A549 (cell line): ENCODE results near the gene CENPX. TPM values are rescaled to one million over a fixed set of nuclear protein-coding genes. Genes with fewer than 3 reads are reported as not detected.

ENCODE experiments used
- ATAC-seq, 2 experiments: fragments of 200-7000 bp in 1 of 2; fragments of >200 bp in 1 of 2; cut with Nextera tagmentation in 1 of 2; cut with Tn5 transposase in 1 of 2; 3 replicates each; pipeline versions ENCODE4 v1.8.0 to v1.9.1; 2018 to 2020; ENCODE audit warnings: mild to moderate bottlenecking in 1 of 2, moderate library complexity in 1 of 2
- CTCF ChIA-PET: fragments of 300-600 bp; sonication (Branson Sonifier 250); formaldehyde crosslinking; extraction: SDS; loops from one replicate; lab custom pipeline; 2021; ENCODE audit warnings: antibody characterized with exemption, inconsistent platforms; lab: Yijun Ruan, JAX
- POLR2A ChIA-PET: fragments of 350-600 bp; formaldehyde crosslinking; extraction: SDS; loops from one replicate; lab custom pipeline; 2021; ENCODE audit warnings: antibody characterized with exemption, inconsistent platforms; lab: Yijun Ruan, JAX
- DNase-seq, 2 experiments: peaks; one replicate each; pipeline versions ENCODE4 v3.0.0 to v3.0.0-alpha.2; 2011 to 2016; ENCODE audit warnings: low read depth in 1 of 2, low spot score in 1 of 2
- FAIRE-seq: peaks from 2 replicates; lab custom pipeline; 2011; peaks lifted over from hg19 to GRCh38; lab: Jason Lieb, UNC
- H3K27ac ChIP-seq, 2 experiments: fragments of >200 bp; sonication (Bioruptor Twin); formaldehyde crosslinking; 3 replicates each; pipeline ENCODE4 v1.5.1; 2016 to 2017
- H3K4me1 ChIP-seq: fragments of >200 bp; sonication (Bioruptor Twin); formaldehyde crosslinking; 3 replicates; pipeline ENCODE4 v1.6.1; 2016
- H3K4me2 ChIP-seq: fragments of >200 bp; sonication (Bioruptor Twin); formaldehyde crosslinking; 3 replicates; pipeline ENCODE4 v1.6.1; 2016
- H3K4me3 ChIP-seq: fragments of >200 bp; sonication (Bioruptor Twin); formaldehyde crosslinking; 3 replicates; pipeline ENCODE4 v1.5.1; 2016
- H3K9me3 ChIP-seq: fragments of >200 bp; sonication (Bioruptor Twin); formaldehyde crosslinking; 3 replicates; pipeline ENCODE4 v1.6.1; 2016
- BHLHE40 ChIP-seq: IDR thresholded peaks from 2 replicates; pipeline ENCODE4 v1.6.1; 2012; ENCODE audit warnings: low read depth, low read length, inconsistent platforms
- CBX2 ChIP-seq: fragments of 200-600 bp; sonication (generic); IDR thresholded peaks from 2 replicates; pipeline ENCODE4 v1.6.1; 2016; ENCODE audit warnings: low read depth, mild to moderate bottlenecking, borderline replicate concordance
- EHMT2 ChIP-seq: fragments of 200-600 bp; sonication (generic); IDR thresholded peaks from 2 replicates; pipeline ENCODE4 v1.6.1; 2016; ENCODE audit warnings: antibody characterized with exemption, low read depth, mild to moderate bottlenecking, moderate library complexity
- KDM1A ChIP-seq: fragments of 200-600 bp; sonication (generic); IDR thresholded peaks from 2 replicates; pipeline ENCODE4 v1.6.1; 2016; ENCODE audit warnings: low read depth, mild to moderate bottlenecking
- KDM5A ChIP-seq: fragments of 200-600 bp; sonication (generic); IDR thresholded peaks from 2 replicates; pipeline ENCODE4 v1.6.1; 2016; ENCODE audit warnings: antibody characterized with exemption, mild to moderate bottlenecking
- MAZ ChIP-seq: fragments of 150-350 bp; IDR thresholded peaks from 2 replicates; pipeline ENCODE4 v1.6.1; 2014; ENCODE audit warnings: antibody characterized with exemption, low read depth, low read length, borderline replicate concordance
- RNF2 ChIP-seq: fragments of 200-600 bp; sonication (generic); IDR thresholded peaks from 2 replicates; pipeline ENCODE4 v1.6.1; 2016; ENCODE audit warnings: low read depth, mild to moderate bottlenecking, antibody characterized with exemption, moderate library complexity, borderline replicate concordance
- SREBF2 ChIP-seq: fragments of 450-650 bp; IDR thresholded peaks from 2 replicates; pipeline ENCODE4 v1.6.1; 2014; ENCODE audit warnings: mild to moderate bottlenecking, moderate library complexity
- TP53 ChIP-seq: fragments of 250-450 bp; sonication (Bioruptor Pico); IDR thresholded peaks from 2 replicates; pipeline ENCODE4 v1.5.0; 2021; ENCODE audit warnings: mild to moderate bottlenecking, moderate library complexity
- ZFP36 ChIP-seq: fragments of 450-650 bp; IDR thresholded peaks from 2 replicates; pipeline ENCODE4 v1.6.1; 2014; ENCODE audit warnings: borderline replicate concordance; ENCODE audit not compliant: partially characterized antibody
- ZNF302 ChIP-seq: fragments of 250-450 bp; sonication (Bioruptor Pico); IDR thresholded peaks from 2 replicates; pipeline ENCODE4 v1.9.0; 2021; ENCODE audit warnings: inconsistent platforms, mild to moderate bottlenecking, moderate library complexity
- WGBS: methylation state at CpG from one replicate; pipeline ENCODE4 v1.1.6; 2017; ENCODE audit errors: missing lambda C conversion rate; 5-methylcytosine and 5-hydroxymethylcytosine counted together
- polyA plus RNA-seq, 4 experiments: library from polyadenylated mRNA; depleted of rRNA in 3 of 4; stranded (reverse); fragments of >200 nt; fragmentation: RNase III in 1 of 4; extraction: RNeasy Plus Mini Kit Qiagen cat#74134 plus additional on column Dnase treatment in 1 of 4; gene quantifications; 2 replicates in 3 of 4; 3 replicates in 1 of 4; pipeline ENCODE4 v1.2.3, GENCODE V29; 2011 to 2017
- TF ChIP-seq, protein P1 (sequence below): fragments of 250-450 bp; sonication (Bioruptor Pico); IDR thresholded peaks from 2 replicates; pipeline ENCODE4 v1.5.0; 2020; ENCODE audit warnings: low read depth, mild to moderate bottlenecking, moderate library complexity

The CENPX gene
- polyA plus RNA-seq, 2 of the 4 experiments (the other 2 are of a cell fraction): 80.5 to 222 TPM

- Histone ChIP-seq H3K9me3 (no peaks in the 10 kb centered on the region), H3K27ac (no peak overlapping the region), H3K4me1 (peaks cover 32% of the 10 kb centered on the region), H3K4me2 (no peak overlapping the region), H3K4me3 (no peak overlapping the region)
- FAIRE-seq (no peak), DNase-seq (no peak), ATAC-seq (no peak)
- POLR2A ChIA-PET: interaction anchor here (0.5 kb wide), 1 partner anchor 20 kb away, joined by 5 read pairs; no protein-coding TSS in a partner anchor
- WGBS: 94% methylated on average over 19 of the region's 24 CpGs
- CTCF ChIA-PET: interaction anchor here (1.0 to 33.2 kb wide), 9 partner anchors 10 to 89 kb away, joined by 3 to 794 read pairs (median 6); partner anchors contain the start of genes MAFG, NOTUM, PYCR1 and RAC3
- TF ChIP-seq MAZ (no peak), ZNF302 (no peak), ZFP36 (no peak)
- TF ChIP-seq, protein P1, sequence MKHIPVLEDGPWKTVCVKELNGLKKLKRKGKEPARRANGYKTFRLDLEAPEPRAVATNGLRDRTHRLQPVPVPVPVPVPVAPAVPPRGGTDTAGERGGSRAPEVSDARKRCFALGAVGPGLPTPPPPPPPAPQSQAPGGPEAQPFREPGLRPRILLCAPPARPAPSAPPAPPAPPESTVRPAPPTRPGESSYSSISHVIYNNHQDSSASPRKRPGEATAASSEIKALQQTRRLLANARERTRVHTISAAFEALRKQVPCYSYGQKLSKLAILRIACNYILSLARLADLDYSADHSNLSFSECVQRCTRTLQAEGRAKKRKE (CRISPR knock-in tag): no peak
- TF ChIP-seq, all 56 proteins: peak for 0
Observed at GRCh38 chr17:82016875-82017459, 5.7 kb downstream of the CENPX start.

DNA sequence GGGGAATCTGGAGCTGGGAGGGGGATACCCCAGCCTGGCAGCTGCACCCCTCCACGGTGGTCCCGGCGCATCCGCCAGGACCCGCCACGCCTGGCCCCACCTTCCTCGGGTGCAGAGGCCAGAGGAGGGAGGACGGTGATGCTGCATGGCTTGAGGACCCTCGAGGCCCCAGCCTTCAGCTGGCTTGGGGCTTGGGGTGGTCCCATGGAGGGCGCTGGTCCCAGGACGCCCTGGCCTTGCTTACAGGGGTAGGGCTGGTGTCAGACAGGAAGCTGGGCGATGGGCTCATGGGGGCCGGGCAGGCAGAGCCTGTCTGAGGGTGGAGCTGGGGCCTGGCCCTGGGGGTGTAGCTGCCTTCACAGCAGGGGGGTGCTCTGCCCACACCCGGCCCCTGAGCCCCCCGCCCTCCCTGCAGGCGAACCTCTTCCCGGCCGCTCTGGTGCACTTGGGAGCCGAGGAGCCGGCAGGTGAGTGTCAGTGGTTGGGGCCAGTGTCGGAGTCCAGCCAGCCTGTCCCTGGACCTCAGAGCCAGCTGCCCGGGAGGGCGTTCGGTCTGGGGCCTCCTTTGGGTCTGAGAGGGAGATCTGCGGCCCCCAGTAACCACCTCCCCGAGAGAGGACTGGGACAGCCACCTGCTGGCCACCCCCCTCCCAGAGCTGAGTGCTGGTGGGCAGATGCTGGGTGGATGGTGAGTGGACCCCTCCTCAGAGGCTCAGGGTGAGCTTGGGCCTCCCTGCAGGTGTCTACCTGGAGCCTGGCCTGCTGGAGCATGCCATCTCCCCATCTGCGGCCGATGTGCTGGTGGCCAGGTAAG is 6.4 kb downstream of the CENPX start:
- TF ChIP-seq CBX2 (no peak), TP53 (CRISPR knock-in tag) (no peak), SREBF2 (no peak), KDM5A (no peak), RNF2 (no peak), KDM1A (no peak)
- ATAC-seq (no peak), FAIRE-seq (no peak), DNase-seq (no peak)
- Histone ChIP-seq H3K4me3 (no peak overlapping the region), H3K9me3 (no peaks in the 10 kb centered on the region), H3K4me2 (no peak overlapping the region), H3K27ac (no peak overlapping the region), H3K4me1 (peaks cover 25% of the 10 kb centered on the region)
- CTCF ChIA-PET: interaction anchor here (1.0 to 33.2 kb wide), 11 partner anchors 9 to 88 kb away, joined by 3 to 794 read pairs (median 5); partner anchors contain the start of genes MAFG, NOTUM, PYCR1 and RAC3
- POLR2A ChIA-PET: interaction anchor here (0.5 kb wide), 1 partner anchor 19 kb away, joined by 5 read pairs; no protein-coding TSS in a partner anchor
- 87% methylated on average over 12 of the region's 28 CpGs for WGBS

- ChIA-PET POLR2A (no interaction called here), CTCF (interaction anchor here (1.0 to 33.2 kb wide), 13 partner anchors 8 to 139 kb away, joined by 3 to 794 read pairs (median 5); partner anchors contain the start of genes MAFG, NOTUM, PYCR1 and RAC3)
- Histone ChIP-seq H3K4me2 (no peak overlapping the region), H3K27ac (no peak overlapping the region), H3K4me3 (no peak overlapping the region), H3K4me1 (peaks cover 17% of the 10 kb centered on the region; the same call in 2 of the 3 replicates), H3K9me3 (no peaks in the 10 kb centered on the region)
- FAIRE-seq (no peak), ATAC-seq (no peak), DNase-seq (no peak)
- 87% methylated on average over 23 of the region's 24 CpGs for WGBS
- no peak for TF ChIP-seq BHLHE40
- no peak for TF ChIP-seq ZFP36
Observed at GRCh38 chr17:82015311-82015971, 7.2 kb downstream of the CENPX start.

GRCh38 chr17:82014971-82015310 is 7.7 kb downstream of the CENPX start:
- no peak overlapping the region for H3K4me3 ChIP-seq
- DNase-seq (no peak), ATAC-seq (no peak), FAIRE-seq (no peak)
- H3K9me3 ChIP-seq: no peaks in the 10 kb centered on the region
- H3K4me2 ChIP-seq: no peak overlapping the region
- TF ChIP-seq EHMT2: no peak
- peaks cover 13% of the 10 kb centered on the region; the same call in 2 of the 3 replicates for H3K4me1 ChIP-seq
- H3K27ac ChIP-seq: no peak overlapping the region
- ChIA-PET POLR2A (no interaction called here), CTCF (interaction anchor here (1.2 to 33.2 kb wide), 7 partner anchors 11 to 140 kb away, joined by 3 to 794 read pairs (median 4); partner anchors contain the start of genes NOTUM and RAC3)
- 81% methylated on average over 13 of the region's 13 CpGs for WGBS
